Muscle of leg (tissue), 11 donors: ENCODE results near the gene TMEM53. TPM values are rescaled to one million over a fixed set of nuclear protein-coding genes. Genes with fewer than 3 reads are reported as not detected.

Experiments used
- DNase-seq: peaks from one replicate; pipeline ENCODE4 v3.0.0; 2013
- H3K27ac ChIP-seq: one replicate; pipeline ENCODE4 v1.5.1; 2013; ENCODE audit warnings: mild to moderate bottlenecking, low read length, control low read depth
- H3K27me3 ChIP-seq: one replicate; pipeline ENCODE4 v1.6.1; 2013; ENCODE audit warnings: low read length; ENCODE audit not compliant: control insufficient read depth, insufficient read depth
- H3K36me3 ChIP-seq: one replicate; pipeline ENCODE4 v1.6.1; 2013; ENCODE audit warnings: low read length; ENCODE audit not compliant: control insufficient read depth, insufficient read depth
- H3K4me1 ChIP-seq: one replicate; pipeline ENCODE4 v1.6.1; 2013; ENCODE audit warnings: low read length; ENCODE audit not compliant: control insufficient read depth, insufficient read depth
- H3K4me3 ChIP-seq: one replicate; pipeline ENCODE4 v1.5.1; 2013; ENCODE audit warnings: low read length, control low read depth
- H3K9me3 ChIP-seq: replicated peaks from 2 replicates; pipeline ENCODE4 v1.6.1; 2013; ENCODE audit warnings: low read depth, low read length; ENCODE audit not compliant: control insufficient read depth
- WGBS: methylation state at CpG from one replicate; pipeline ENCODE4 v1.1.5; 2013; ENCODE audit warnings: missing lambda C conversion rate; ENCODE audit not compliant: insufficient coverage; 5-methylcytosine and 5-hydroxymethylcytosine counted together
- polyA plus RNA-seq, 8 donors: library from polyadenylated mRNA; unstranded; fragments of 120-200 nt; gene quantifications; one replicate each; pipeline versions ENCODE4 v1.2.1 to v1.2.3, GENCODE V29; 2013; ENCODE audit warnings: inconsistent platforms in 1 of 8, low replicate concordance in 1 of 8; ENCODE audit not compliant: insufficient read length in 8 of 8, insufficient read depth in 1 of 8
- total RNA-seq: library from RNA; stranded (reverse); fragments of 120-200 nt; gene quantifications from one replicate; pipeline ENCODE4 v1.2.4, GENCODE V29; 2013

Gene TMEM53
- total and polyA plus RNA-seq, 9 donors: 3.5 to 7.8 (median 6.2) TPM

GRCh38 chr1:44641126-44642102, 32.9 kb downstream of the TMEM53 start:
- no peak for DNase-seq
- Histone ChIP-seq H3K27me3 (no peaks in the 10 kb centered on the region), H3K36me3 (peaks cover 89% of the 10 kb centered on the region), H3K4me1 (peaks cover 89% of the 10 kb centered on the region), H3K9me3 (no peaks in the 10 kb centered on the region), H3K27ac (no peak overlapping the region), H3K4me3 (no peak overlapping the region)
- 57% methylated on average over 11 of the region's 12 CpGs for WGBS

DNA sequence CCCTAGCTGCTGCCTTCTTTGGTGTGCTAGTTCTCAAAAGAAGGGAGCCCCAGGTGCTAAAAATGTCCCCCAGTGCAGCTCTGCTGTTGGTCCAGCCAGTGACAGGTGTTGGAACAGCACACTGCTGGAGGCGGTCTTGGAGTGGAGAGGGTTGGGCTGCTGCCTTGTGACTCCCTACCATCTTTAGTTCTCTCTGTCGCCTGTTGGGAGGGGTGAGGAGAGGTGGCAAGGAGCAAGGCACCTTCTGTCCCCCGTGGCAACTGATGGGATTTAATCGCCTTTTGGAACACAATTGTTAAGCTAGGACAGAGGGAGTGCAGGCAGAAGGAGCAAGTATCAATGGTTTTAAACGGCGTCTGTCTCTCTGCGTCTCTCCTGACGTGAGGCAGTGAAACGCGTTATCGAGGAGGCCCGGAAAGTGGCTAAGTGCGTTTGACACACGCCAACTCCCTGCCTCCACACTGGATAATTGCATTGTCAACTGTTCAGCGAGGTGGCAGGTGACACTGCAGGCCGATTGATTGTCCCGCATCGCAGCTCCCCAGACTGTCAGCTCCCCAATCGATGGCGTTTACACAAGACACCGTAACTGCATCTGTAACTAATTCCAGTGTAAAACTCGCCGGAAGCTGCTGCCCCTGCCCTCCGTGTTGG, 34.0 kb downstream of the TMEM53 start:
- Histone ChIP-seq H3K4me3 (no peak overlapping the region), H3K36me3 (peaks cover 92% of the 10 kb centered on the region), H3K4me1 (peaks cover 84% of the 10 kb centered on the region), H3K27me3 (no peaks in the 10 kb centered on the region), H3K27ac (peak overlapping the region; percentile 65), H3K9me3 (no peaks in the 10 kb centered on the region)
- peak; percentile 49 for DNase-seq
- WGBS: 49% methylated on average over 23 of the region's 24 CpGs

- no peak for DNase-seq
- Histone ChIP-seq H3K4me3 (no peak overlapping the region), H3K4me1 (peaks cover 68% of the 10 kb centered on the region), H3K9me3 (no peaks in the 10 kb centered on the region), H3K36me3 (peaks cover 94% of the 10 kb centered on the region), H3K27me3 (no peaks in the 10 kb centered on the region), H3K27ac (peak overlapping the region; percentile 9)
- 65% methylated on average over 23 of the region's 27 CpGs for WGBS
Observed at GRCh38 chr1:44637702-44638411, 36.4 kb downstream of the TMEM53 start.

- Histone ChIP-seq H3K9me3 (no peaks in the 10 kb centered on the region), H3K27me3 (no peaks in the 10 kb centered on the region), H3K4me3 (no peak overlapping the region), H3K4me1 (peaks cover 64% of the 10 kb centered on the region), H3K36me3 (peaks cover 87% of the 10 kb centered on the region), H3K27ac (peak overlapping the region; percentile 57)
- DNase-seq: no peak
- WGBS: 44% methylated on average over 13 of the region's 13 CpGs
Observed at GRCh38 chr1:44636688-44637598, 37.3 kb downstream of the TMEM53 start.

DNA sequence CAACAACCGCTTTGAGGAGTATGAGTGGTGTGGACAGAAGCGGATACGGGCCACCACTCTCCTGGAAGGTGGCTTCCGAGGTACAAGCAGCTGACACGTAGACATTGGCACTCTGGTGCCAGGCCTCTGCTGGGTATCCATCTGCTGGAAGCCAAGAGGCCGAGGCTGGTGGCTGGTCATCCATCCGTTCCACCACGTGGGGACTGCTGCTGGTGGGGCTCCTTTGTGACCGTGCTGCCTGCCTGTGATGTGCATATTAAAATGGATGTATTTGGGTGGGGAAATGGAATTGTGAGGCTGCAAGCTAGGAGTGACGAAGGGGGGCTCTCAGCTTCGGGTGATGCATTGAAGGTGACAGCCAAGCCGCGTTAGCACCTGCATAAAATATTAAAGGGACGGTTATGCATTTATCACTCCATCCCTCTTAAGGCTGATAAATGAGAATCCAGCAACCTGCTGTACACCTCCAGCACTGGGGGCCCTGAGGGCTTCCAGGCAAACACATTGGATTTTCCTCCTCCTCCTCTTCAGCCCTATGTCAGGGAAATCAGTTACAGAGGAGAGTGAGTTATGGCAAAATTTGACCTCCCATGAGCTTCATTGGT, 38.1 kb downstream of the TMEM53 start:
- DNase-seq: no peak
- Histone ChIP-seq H3K4me3 (no peak overlapping the region), H3K4me1 (peaks cover 60% of the 10 kb centered on the region), H3K27ac (no peak overlapping the region), H3K36me3 (peaks cover 80% of the 10 kb centered on the region), H3K9me3 (no peaks in the 10 kb centered on the region), H3K27me3 (no peaks in the 10 kb centered on the region)
- 82% methylated on average over 12 of the region's 14 CpGs for WGBS

DNA sequence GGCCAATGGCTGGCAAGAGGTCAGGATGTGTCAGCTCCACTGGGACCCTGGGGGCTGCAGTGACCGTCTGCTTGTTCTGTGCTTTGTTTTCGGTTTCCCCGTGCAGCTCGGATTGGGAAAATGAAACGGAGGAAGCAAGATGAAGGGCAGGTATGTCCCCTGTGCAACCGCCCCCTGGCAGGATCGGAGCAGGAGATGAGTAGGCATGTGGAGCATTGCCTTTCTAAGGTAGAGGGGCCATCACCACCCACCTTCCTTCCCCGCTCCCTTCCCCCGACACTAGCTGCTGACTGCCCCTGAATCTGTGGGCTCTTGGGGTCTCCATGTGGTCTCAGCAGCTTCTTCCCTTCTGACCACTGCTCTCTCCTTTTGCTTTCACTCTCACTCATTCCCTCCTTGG, 38.8 kb downstream of the TMEM53 start:
- Histone ChIP-seq H3K4me3 (no peak overlapping the region), H3K27ac (no peak overlapping the region), H3K36me3 (peaks cover 72% of the 10 kb centered on the region), H3K4me1 (peaks cover 57% of the 10 kb centered on the region), H3K27me3 (no peaks in the 10 kb centered on the region), H3K9me3 (no peaks in the 10 kb centered on the region)
- DNase-seq: no peak
- 75% methylated on average over 7 of the region's 9 CpGs for WGBS

DNA sequence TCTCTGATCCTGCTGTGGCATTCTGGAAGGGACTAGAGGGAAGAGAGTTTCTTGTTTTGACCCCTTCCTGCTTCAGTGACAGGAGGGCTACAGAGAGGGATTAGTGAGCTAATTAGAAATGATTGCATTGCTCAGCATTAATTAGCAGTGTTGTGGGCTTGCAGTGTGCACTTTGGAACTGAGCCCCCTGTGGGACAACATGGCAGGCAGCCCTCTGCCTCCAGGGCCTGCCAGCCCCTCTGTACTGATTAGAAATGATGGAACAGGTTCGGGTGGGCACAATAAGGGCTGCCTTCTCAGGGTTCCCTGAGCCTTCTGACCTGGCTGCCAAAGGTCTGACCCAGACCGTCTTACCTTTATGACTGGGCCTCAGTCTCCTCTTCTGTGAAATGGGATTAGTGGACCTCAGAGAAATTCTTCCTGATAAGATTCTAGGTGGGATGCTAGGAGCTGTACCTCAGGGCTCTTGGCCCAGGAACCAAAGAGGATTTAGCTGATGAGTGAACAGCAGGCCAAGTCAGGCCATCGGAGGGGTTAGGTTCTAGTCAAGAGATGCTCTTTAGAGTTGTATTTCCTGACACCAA, 39.6 kb downstream of the TMEM53 start:
- DNase-seq: no peak
- no peaks in the 10 kb centered on the region for H3K27me3 ChIP-seq
- no peak overlapping the region for H3K27ac ChIP-seq
- peaks cover 67% of the 10 kb centered on the region for H3K36me3 ChIP-seq
- 82% methylated on average over 3 of the region's 3 CpGs for WGBS
- no peaks in the 10 kb centered on the region for H3K9me3 ChIP-seq
- H3K4me1 ChIP-seq: peaks cover 51% of the 10 kb centered on the region
- H3K4me3 ChIP-seq: no peak overlapping the region

- 2% methylated on average over 6 of the region's 9 CpGs for WGBS
- DNase-seq: no peak
- H3K4me1 ChIP-seq: peaks cover 39% of the 10 kb centered on the region
- H3K9me3 ChIP-seq: no peaks in the 10 kb centered on the region
- H3K27ac ChIP-seq: peak overlapping the region; percentile 91
- H3K27me3 ChIP-seq: no peaks in the 10 kb centered on the region
- peaks cover 46% of the 10 kb centered on the region for H3K36me3 ChIP-seq
- peak overlapping the region; percentile 78 for H3K4me3 ChIP-seq
Observed at GRCh38 chr1:44632598-44632997, 41.7 kb downstream of the TMEM53 start.
